Spleen (tissue), 11 donors: ENCODE data around the gene TKT. TPM values are rescaled to one million over a fixed set of nuclear protein-coding genes. Genes with fewer than 3 reads are reported as not detected.

Experiments used
- DNase-seq: peaks from one replicate; pipeline ENCODE4 v3.0.0-alpha.2; 2020
- H3K27ac ChIP-seq, 8 donors: fragments of 200-600 bp; sonication (generic) in 7 of 8; 1 replicate in 4 of 8; 2 replicates in 4 of 8; pipeline versions ENCODE4 v1.5.0 to v1.8.0; 2016 to 2021; ENCODE audit warnings: inconsistent platforms in 4 of 8, mild to moderate bottlenecking in 4 of 8, moderate library complexity in 1 of 8
- H3K27me3 ChIP-seq, 7 donors: fragments of 200-600 bp; sonication (generic) in 6 of 7; replicated peaks in 1 of 7; 1 replicate in 4 of 7; 2 replicates in 3 of 7; pipeline versions ENCODE4 v1.5.0 to v1.8.0; 2016 to 2021; ENCODE audit warnings: inconsistent platforms in 3 of 7, mild to moderate bottlenecking in 1 of 7
- H3K36me3 ChIP-seq, 6 donors: fragments of 200-600 bp; sonication (generic) in 5 of 6; 1 replicate in 4 of 6; 2 replicates in 2 of 6; pipeline versions ENCODE4 v1.5.0 to v1.8.0; 2016 to 2021; ENCODE audit warnings: inconsistent platforms in 2 of 6
- H3K4me1 ChIP-seq, 6 donors: fragments of 200-600 bp; sonication (generic) in 5 of 6; 1 replicate in 3 of 6; 2 replicates in 3 of 6; pipeline versions ENCODE4 v1.5.0 to v1.8.0; 2016 to 2021; ENCODE audit warnings: inconsistent platforms in 3 of 6
- H3K4me3 ChIP-seq, 8 donors: fragments of 200-600 bp; sonication (generic) in 7 of 8; 1 replicate in 4 of 8; 2 replicates in 4 of 8; pipeline versions ENCODE4 v1.5.0 to v1.8.0; 2016 to 2021; ENCODE audit warnings: inconsistent platforms in 4 of 8, mild to moderate bottlenecking in 4 of 8, moderate library complexity in 2 of 8
- H3K9me3 ChIP-seq, 8 donors: fragments of 200-600 bp; sonication (generic) in 7 of 8; 1 replicate in 4 of 8; 2 replicates in 4 of 8; pipeline versions ENCODE4 v1.5.0 to v1.8.0; 2016 to 2021; ENCODE audit warnings: inconsistent platforms in 4 of 8
- CTCF ChIP-seq, 11 experiments: fragments of 200-600 bp in 7 of 11; fragments of 450-650 bp in 4 of 11; sonication (generic) in 4 of 11; IDR thresholded peaks in 8 of 11; conservative IDR thresholded peaks in 3 of 11; 1 replicate in 7 of 11; 2 replicates in 4 of 11; pipeline versions ENCODE4 v1.4.0 to v1.8.0; 2016 to 2021; ENCODE audit warnings: antibody characterized with exemption in 11 of 11, inconsistent platforms in 4 of 11, mild to moderate bottlenecking in 1 of 11
- POLR2A ChIP-seq, 3 donors: fragments of 450-650 bp; IDR thresholded peaks; one replicate each; pipeline ENCODE4 v1.5.1; 2017; ENCODE audit warnings: antibody characterized with exemption in 3 of 3, mild to moderate bottlenecking in 1 of 3
- POLR2AphosphoS5 ChIP-seq, 3 donors: sonication (generic); formaldehyde crosslinking; IDR thresholded peaks; one replicate each; pipeline ENCODE4 v1.5.1; 2017; ENCODE audit warnings: antibody characterized with exemption in 3 of 3
- WGBS, 5 donors: extraction: QIAGEN DNeasy Blood & Tissue Kit in 3 of 5; methylation state at CpG; one replicate each; pipeline versions ENCODE4 v1.1.5 to v1.1.7; 2013 to 2018; 5-methylcytosine and 5-hydroxymethylcytosine counted together
- intact Hi-C: fragments of 100-400 bp; cut with DNase I; formaldehyde crosslinking; loops from one replicate; pipeline ENCODE4 v1.15.0; 2023; ENCODE audit warnings: low total_unique reads
- polyA plus RNA-seq, 3 donors: library from polyadenylated mRNA; stranded (reverse); fragments of 200-250 nt; gene quantifications; one replicate each; pipeline ENCODE4 v1.2.1, GENCODE V29; 2013
- total RNA-seq, 7 donors: library from RNA; depleted of rRNA in 3 of 7; stranded (reverse); fragments of >200 nt in 3 of 7; fragmentation: NEBNext Ultra II Directional in 4 of 7; extraction: Animal tissue kit (Norgen Biotek cat#: 25700) in 4 of 7; gene quantifications; one replicate each; pipeline versions ENCODE4 v1.1.0 to v1.2.1, GENCODE V29; 2016 to 2021
- donor health status: healthy with polysubstance abuse.
- donor health status: DM: no; HTN: no; CAD: no; lungs with moderate emphysema.
- donor health status: DM: no; HTN: no; CAD: no.
- donor health status: Bipolar disorder and iron deficiency.
- donor health status: healthy.
- donor health status: DM: no; HTN: no; CAD: no.
- donor health status: DM: yes; HTN: yes; CAD: no.

The TKT gene
- total and polyA plus RNA-seq, 10 donors = 110 to 490 (median 273) TPM

DNA sequence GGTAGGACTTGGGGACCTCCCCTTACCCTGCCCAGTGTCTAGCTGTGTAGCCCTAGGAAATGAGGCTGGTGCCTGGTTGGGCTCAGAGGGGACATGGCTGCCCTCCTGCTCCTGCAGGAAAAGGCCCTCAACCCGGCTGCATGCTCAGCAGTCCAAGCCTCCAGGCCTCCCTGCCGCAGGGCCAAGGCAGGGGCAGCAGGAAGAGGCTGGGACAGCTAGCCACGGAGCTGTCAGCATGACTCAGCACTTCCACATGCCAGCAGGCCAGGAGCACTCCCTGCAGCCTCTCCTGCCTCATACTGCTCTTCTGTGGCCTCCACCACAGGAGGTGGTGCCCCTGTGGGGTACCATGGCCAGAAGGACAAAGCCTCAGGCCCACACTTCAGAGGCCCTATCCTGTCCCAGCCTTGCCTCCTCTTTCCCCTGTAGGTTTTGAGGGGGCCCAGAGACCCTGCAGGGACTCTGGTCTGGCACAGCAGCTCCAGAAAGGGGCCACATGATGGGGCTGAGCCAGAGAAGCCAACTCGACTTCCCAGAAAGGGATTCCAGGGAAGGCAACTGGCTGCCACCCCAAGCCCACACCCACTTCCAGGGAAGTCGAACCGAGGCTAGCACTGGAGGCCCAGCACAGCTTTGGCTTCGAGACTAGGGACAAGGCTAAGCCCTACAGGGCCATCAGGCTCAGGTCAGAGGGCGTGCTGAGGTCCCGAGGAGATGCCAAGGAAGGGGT is 19.5 kb downstream of the TKT start:
- intact Hi-C loops = no loop called here
- TF ChIP-seq POLR2A (IDR thresholded peaks at IDR 0.05) (no peak), POLR2AphosphoS5 (IDR thresholded peaks at IDR 0.05) (peak; percentile 87 to 93 (median 90))
- no peaks in the 10 kb centered on the region for H3K27me3 ChIP-seq

GRCh38 chr3:53235545-53235944 is 20.3 kb downstream of the TKT start:
- 67 to 80% (median 72%) methylated on average over 5 to 6 of the region's 6 CpGs for WGBS, 5 donors
- DNase-seq = no peak
- Histone ChIP-seq H3K36me3 (peaks cover 6 to 100% (median 88%) of the 10 kb centered on the region in 6 donors), H3K4me3 (no peak overlapping the region), H3K27ac (peak overlapping the region in 7 of 8 donors; percentile 57 to 86 (median 77)), H3K9me3 (no peaks in the 10 kb centered on the region), H3K4me1 (peaks cover 11 to 74% (median 41%) of the 10 kb centered on the region in 6 donors), H3K27me3 (no peaks in the 10 kb centered on the region)
- intact Hi-C loops = no loop called here
- no peak for TF ChIP-seq POLR2AphosphoS5 (IDR thresholded peaks at IDR 0.05)
- no peak for TF ChIP-seq POLR2A (IDR thresholded peaks at IDR 0.05)
- no peak for TF ChIP-seq CTCF (IDR thresholded peaks at IDR 0.05 in 8 of 11, conservative IDR thresholded peaks at IDR 0.05 in 3 of 11)

More for the DNA sequence above, 19.5 kb downstream of the TKT start:
- Histone ChIP-seq H3K4me3 (no peak overlapping the region), H3K9me3 (no peaks in the 10 kb centered on the region), H3K4me1 (peaks cover 11 to 81% (median 49%) of the 10 kb centered on the region in 6 donors), H3K36me3 (peaks cover 6 to 100% (median 88%) of the 10 kb centered on the region in 6 donors), H3K27ac (peak overlapping the region; percentile 41 to 86 (median 76))
- DNase-seq = peak; percentile 93
- 50 to 63% (median 53%) methylated on average over 8 to 9 of the region's 9 CpGs for WGBS, 5 donors

DNA sequence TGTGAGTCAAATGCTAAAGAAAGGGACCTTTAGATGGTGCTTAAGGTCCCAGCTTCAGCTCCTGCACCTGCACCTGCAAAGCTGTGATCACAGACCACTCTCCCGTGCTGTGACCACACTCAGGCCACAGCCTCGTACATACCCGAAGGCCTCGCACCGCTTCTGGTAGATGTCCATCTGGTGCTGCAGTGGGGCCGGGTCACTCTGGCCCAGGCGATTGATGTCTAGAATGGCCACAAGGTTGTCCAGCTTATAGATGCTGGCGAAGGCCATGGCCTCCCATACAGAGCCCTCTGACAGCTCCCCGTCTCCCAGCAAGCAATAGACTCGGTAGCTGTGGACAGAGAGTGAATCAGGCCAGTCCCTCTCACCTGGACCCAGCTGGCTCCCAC is 21.0 kb downstream of the TKT start:
- no peak for TF ChIP-seq POLR2AphosphoS5 (IDR thresholded peaks at IDR 0.05)
- no peak for TF ChIP-seq POLR2A (IDR thresholded peaks at IDR 0.05)
- TF ChIP-seq CTCF (IDR thresholded peaks at IDR 0.05 in 8 of 11, conservative IDR thresholded peaks at IDR 0.05 in 3 of 11) = no peak
- no peak for DNase-seq
- no peaks in the 10 kb centered on the region for H3K9me3 ChIP-seq
- 91 to 97% (median 93%) methylated on average over 5 to 10 of the region's 10 CpGs for whole genome bisulfite sequencing, 5 donors
- H3K4me3 ChIP-seq = no peak overlapping the region
- no peaks in the 10 kb centered on the region for H3K27me3 ChIP-seq
- intact Hi-C loops = no loop called here
- peaks cover 8 to 100% (median 88%) of the 10 kb centered on the region in 6 donors for H3K36me3 ChIP-seq
- peaks cover 11 to 67% (median 41%) of the 10 kb centered on the region in 6 donors for H3K4me1 ChIP-seq
- peak overlapping the region in 3 of 8 donors; percentile 76 to 86 (median 82) for H3K27ac ChIP-seq

- TF ChIP-seq POLR2A (IDR thresholded peaks at IDR 0.05) = no peak
- no peak for TF ChIP-seq CTCF (IDR thresholded peaks at IDR 0.05 in 8 of 11, conservative IDR thresholded peaks at IDR 0.05 in 3 of 11)
- TF ChIP-seq POLR2AphosphoS5 (IDR thresholded peaks at IDR 0.05) = peak in 2 of 3 donors; percentile 47 to 50
- intact Hi-C loops = no loop called here
- no peak overlapping the region for H3K4me3 ChIP-seq
- no peak for DNase-seq
- H3K27ac ChIP-seq = peak overlapping the region in 1 of 8 donors; percentile 86
- peaks cover 7 to 100% (median 89%) of the 10 kb centered on the region in 6 donors for H3K36me3 ChIP-seq
- peaks cover 11 to 70% (median 40%) of the 10 kb centered on the region in 6 donors for H3K4me1 ChIP-seq
- H3K27me3 ChIP-seq = no peaks in the 10 kb centered on the region
- WGBS, 5 donors = 66 to 83% (median 75%) methylated on average over 12 to 15 of the region's 15 CpGs
- no peaks in the 10 kb centered on the region for H3K9me3 ChIP-seq
Observed at GRCh38 chr3:53234130-53234840, 21.5 kb downstream of the TKT start.
